Measurements from ENCODE around the gene CENATAC.

DNA sequence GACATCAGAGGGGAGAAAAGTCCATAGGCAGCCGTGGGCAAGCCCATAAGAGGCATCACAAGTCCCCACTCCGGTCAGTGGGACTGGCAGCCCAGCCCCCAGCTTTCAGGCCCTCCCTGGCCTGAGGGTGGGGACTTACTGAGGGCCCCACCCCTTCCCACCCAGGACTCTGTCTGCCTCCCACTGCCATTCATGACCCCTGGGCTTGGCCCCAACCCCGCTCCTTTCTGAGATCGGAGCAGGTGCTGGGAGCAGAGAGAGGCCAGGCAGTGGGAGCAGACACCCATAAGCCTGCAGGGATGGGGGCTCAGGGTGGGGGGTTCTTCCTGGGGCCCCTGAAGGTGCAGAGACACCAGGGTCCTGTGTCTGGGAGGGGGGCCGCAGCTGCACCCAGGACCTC lies 36.7 kb upstream of the CENATAC start:
- TF ChIP-seq TOX (CRISPR knock-in tag; IDR thresholded peaks at IDR 0.05; ENCODE audit: borderline replicate concordance) (no peak), ESRRG (CRISPR knock-in tag; IDR thresholded peaks at IDR 0.05) (no peak), CREB5 (CRISPR knock-in tag; IDR thresholded peaks at IDR 0.05; ENCODE audit: low read depth) (no peak), RARB (CRISPR knock-in tag; IDR thresholded peaks at IDR 0.05) (no peak), ARNTL (CRISPR knock-in tag; IDR thresholded peaks at IDR 0.05; ENCODE audit: borderline replicate concordance, low read depth) (no peak), POU6F1 (CRISPR knock-in tag; IDR thresholded peaks at IDR 0.05; ENCODE audit: borderline replicate concordance, low read depth) (no peak), SNAI2 (CRISPR knock-in tag; IDR thresholded peaks at IDR 0.05) (no peak), ZFP30 (CRISPR knock-in tag; IDR thresholded peaks at IDR 0.05) (no peak), ZNF8 (CRISPR knock-in tag; IDR thresholded peaks at IDR 0.05) (no peak)
- TF ChIP-seq, protein P1, sequence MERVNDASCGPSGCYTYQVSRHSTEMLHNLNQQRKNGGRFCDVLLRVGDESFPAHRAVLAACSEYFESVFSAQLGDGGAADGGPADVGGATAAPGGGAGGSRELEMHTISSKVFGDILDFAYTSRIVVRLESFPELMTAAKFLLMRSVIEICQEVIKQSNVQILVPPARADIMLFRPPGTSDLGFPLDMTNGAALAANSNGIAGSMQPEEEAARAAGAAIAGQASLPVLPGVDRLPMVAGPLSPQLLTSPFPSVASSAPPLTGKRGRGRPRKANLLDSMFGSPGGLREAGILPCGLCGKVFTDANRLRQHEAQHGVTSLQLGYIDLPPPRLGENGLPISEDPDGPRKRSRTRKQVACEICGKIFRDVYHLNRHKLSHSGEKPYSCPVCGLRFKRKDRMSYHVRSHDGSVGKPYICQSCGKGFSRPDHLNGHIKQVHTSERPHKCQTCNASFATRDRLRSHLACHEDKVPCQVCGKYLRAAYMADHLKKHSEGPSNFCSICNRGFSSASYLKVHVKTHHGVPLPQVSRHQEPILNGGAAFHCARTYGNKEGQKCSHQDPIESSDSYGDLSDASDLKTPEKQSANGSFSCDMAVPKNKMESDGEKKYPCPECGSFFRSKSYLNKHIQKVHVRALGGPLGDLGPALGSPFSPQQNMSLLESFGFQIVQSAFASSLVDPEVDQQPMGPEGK (CRISPR knock-in tag; IDR thresholded peaks at IDR 0.05; ENCODE audit: borderline replicate concordance) = no peak

All from SK-N-SH treated with all-trans-retinoic acid at 6 μM for 48 hours (cell line).